Neural progenitor cell (in vitro differentiated cells): ENCODE measurements around the gene LASP1.

Source experiments
- CTCF ChIP-seq: fragments of 200-600 bp; sonication (generic); IDR thresholded peaks from 2 replicates; pipeline ENCODE4 v1.5.1; 2017; ENCODE audit warnings: antibody characterized with exemption, mild to moderate bottlenecking
- EZH2 ChIP-seq: fragments of 200-600 bp; sonication (generic); IDR thresholded peaks from 2 replicates; pipeline ENCODE4 v1.6.1; 2017; ENCODE audit warnings: antibody characterized with exemption, mild to moderate bottlenecking, moderate library complexity
- EZH2phosphoT487 ChIP-seq: fragments of 200-600 bp; sonication (generic); IDR thresholded peaks from 2 replicates; pipeline ENCODE4 v1.6.1; 2017; ENCODE audit warnings: antibody characterized with exemption

DNA sequence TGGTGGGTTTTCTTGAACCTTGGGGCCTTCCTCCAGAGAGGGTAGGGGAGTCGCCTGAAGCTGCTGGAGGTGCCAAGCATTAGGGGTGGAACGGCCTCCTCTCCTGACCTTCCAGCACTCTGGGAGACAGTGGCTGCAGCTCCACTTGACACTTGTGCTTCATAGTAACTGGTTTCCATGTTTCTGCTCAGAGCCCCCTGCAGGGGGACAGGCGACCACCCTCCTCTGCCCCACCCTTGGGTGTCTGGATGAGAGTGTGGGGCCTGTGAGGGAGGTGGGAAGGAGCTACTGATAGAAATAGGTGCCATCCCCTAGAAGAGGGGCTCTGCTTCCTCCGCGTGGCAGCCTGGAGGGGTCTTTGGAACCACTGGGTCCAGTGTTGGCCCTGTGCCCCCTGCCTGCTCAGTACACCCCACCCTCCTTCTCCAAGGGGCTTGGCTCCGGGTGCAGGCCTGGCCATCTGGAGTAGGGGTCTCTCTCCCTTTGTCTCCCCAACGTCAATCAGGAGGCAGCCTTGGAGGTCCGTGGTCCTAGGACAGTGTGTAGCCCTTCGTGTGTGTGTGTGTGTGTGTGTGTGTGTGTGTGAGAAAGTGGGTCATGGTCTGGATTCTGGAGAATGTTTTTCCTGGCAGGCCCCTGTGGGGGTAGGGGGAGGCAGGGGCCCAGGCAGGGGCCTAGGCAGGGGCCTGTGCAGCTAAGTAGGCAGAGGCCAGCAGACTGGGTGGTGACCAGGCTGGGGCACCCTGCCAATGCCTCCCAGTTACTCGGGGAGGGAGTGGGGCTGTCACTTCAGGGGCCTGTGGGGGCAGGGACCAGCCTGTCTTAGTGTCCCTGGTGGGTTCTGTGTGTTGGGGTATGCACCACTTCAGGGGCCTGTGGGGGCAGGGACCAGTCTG is 4.9 kb downstream of the LASP1 start:
- TF ChIP-seq CTCF (no peak), EZH2 (no peak), EZH2phosphoT487 (no peak)
